SJSA1 (cell line): ENCODE data around the gene CFAP92. TPM values are rescaled to one million over a fixed set of nuclear protein-coding genes. Genes with fewer than 3 reads are reported as not detected.

Source experiments
- DNase-seq, 2 experiments: peaks; one replicate each; pipeline ENCODE4 v3.0.0-alpha.2; 2015 to 2020; ENCODE audit warnings: low spot score in 2 of 2, low read depth in 1 of 2
- H3K27ac ChIP-seq: fragments of 250-450 bp; sonication (Bioruptor Pico); 2 replicates; pipeline ENCODE4 v1.5.1; 2020; ENCODE audit warnings: mild to moderate bottlenecking, moderate library complexity
- H3K27me3 ChIP-seq: fragments of 250-450 bp; sonication (Bioruptor Pico); replicated peaks from 2 replicates; pipeline ENCODE4 v1.5.1; 2020; ENCODE audit warnings: mild to moderate bottlenecking, moderate library complexity
- H3K36me3 ChIP-seq: fragments of 250-450 bp; sonication (Bioruptor Pico); 2 replicates; pipeline ENCODE4 v1.5.1; 2020; ENCODE audit warnings: mild to moderate bottlenecking
- H3K4me1 ChIP-seq: fragments of 250-450 bp; sonication (Bioruptor Pico); replicated peaks from 2 replicates; pipeline ENCODE4 v1.6.1; 2021; ENCODE audit warnings: mild to moderate bottlenecking
- H3K4me3 ChIP-seq: fragments of 250-450 bp; sonication (Bioruptor Pico); 2 replicates; pipeline ENCODE4 v1.5.1; 2020; ENCODE audit warnings: mild to moderate bottlenecking
- H3K9me3 ChIP-seq: fragments of 250-450 bp; sonication (Bioruptor Pico); replicated peaks from 2 replicates; pipeline ENCODE4 v1.5.1; 2020; ENCODE audit warnings: mild to moderate bottlenecking
- total RNA-seq: library from RNA; depleted of rRNA; stranded (reverse); fragments of >200 nt; shearing (Covaris generic); gene quantifications from 2 replicates; pipeline ENCODE4 v1.2.3, GENCODE V29; 2014

CFAP92 gene
- total RNA-seq, 1 experiment from 2014 or later, result 0.71 TPM

DNA sequence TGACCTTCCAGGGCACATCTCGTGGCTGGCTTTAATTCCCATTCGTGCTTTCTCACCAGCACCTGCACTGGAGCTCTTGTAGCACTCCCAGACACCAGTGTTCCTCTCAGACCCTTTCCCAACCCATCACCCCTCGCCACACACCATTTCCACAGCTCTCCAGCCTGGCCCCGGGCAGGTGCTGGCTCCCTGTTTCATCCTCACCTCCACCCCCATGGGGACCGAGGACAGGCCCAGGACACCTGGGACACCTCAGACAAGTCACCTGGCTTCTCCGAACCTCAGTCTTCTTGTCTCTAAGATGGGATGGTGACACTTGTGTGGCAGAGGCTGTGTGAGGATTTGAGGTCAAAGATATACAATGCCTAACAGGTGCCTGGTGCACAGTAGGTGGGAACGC, 39.3 kb upstream of the CFAP92 start:
- no peak overlapping the region for H3K27ac ChIP-seq
- no peaks in the 10 kb centered on the region for H3K36me3 ChIP-seq
- H3K4me1 ChIP-seq, result 0 out of 2 replicates have a peak, but pooled peaks cover 3% of the 10 kb centered on the region
- H3K9me3 ChIP-seq, result no peaks in the 10 kb centered on the region
- no peaks in the 10 kb centered on the region for H3K27me3 ChIP-seq
- DNase-seq, result no peak
- H3K4me3 ChIP-seq, result no peak overlapping the region

DNA sequence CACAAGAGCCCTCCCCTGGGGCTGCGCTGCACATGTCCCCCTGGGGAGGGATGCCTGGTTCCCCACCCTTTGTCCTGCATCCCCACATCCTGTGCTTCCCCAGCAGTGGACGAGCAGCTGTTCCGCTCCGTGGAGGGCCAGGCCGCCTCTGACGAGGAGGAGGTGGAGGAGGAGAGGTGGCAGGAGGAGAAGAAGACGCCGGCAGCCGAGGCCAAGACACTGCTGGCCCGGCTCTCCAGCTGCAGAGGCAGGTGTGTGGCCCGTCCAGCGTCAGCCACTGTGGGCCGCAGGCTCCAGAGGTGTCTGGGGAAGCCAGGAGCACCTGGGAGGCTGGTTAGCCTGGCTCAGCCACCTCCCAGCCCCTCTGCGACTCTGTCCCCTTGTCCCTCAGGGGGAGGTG, 38.8 kb upstream of the CFAP92 start:
- no peak overlapping the region for H3K27ac ChIP-seq
- H3K36me3 ChIP-seq, result no peaks in the 10 kb centered on the region
- H3K4me1 ChIP-seq, result 0 out of 2 replicates have a peak, but pooled peaks cover 3% of the 10 kb centered on the region
- no peak overlapping the region for H3K4me3 ChIP-seq
- no peaks in the 10 kb centered on the region for H3K9me3 ChIP-seq
- H3K27me3 ChIP-seq, result no peaks in the 10 kb centered on the region
- DNase-seq, result peak in 1 of 2 experiments; percentile 35

DNA sequence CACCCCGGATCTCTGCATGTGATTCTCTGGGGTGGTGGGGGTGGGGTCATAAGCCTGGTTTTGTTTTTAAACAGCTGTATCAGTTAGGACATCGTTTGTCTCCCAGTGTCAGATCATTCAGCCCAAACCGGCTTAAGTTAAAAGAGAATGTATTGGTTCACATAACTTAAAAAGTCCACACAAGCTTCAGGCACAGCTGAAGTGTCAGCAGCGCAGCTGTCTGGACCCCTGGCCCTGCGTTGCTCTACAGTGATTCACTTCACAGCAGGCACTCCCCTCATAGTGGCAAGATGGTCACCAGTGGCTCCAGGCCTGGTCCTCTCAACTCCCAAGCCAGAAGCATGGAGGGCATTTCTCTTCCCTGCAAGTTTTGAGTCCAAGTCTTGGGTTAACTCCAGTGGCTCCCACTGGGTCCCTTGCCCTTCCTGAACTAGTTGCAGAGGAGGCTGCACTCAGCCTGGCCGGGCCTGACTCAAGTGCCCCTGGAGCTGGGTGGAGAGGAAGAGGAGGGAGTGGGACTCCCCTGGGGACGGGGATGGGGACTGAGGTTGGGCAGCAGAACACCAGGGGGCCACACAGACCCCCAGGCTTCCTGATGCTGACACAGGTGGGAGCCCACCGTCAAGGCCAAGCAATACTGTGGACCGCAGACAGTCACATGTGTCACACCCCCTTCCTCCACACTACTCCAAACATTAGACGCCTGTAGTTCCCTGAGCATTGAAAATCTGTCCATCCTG, 37.8 kb upstream of the CFAP92 start:
- DNase-seq, result no peak
- Histone ChIP-seq H3K36me3 (no peaks in the 10 kb centered on the region), H3K4me3 (no peak overlapping the region), H3K27me3 (no peaks in the 10 kb centered on the region), H3K9me3 (no peaks in the 10 kb centered on the region), H3K27ac (no peak overlapping the region), H3K4me1 (0 out of 2 replicates have a peak, but pooled peaks cover 3% of the 10 kb centered on the region)

DNA sequence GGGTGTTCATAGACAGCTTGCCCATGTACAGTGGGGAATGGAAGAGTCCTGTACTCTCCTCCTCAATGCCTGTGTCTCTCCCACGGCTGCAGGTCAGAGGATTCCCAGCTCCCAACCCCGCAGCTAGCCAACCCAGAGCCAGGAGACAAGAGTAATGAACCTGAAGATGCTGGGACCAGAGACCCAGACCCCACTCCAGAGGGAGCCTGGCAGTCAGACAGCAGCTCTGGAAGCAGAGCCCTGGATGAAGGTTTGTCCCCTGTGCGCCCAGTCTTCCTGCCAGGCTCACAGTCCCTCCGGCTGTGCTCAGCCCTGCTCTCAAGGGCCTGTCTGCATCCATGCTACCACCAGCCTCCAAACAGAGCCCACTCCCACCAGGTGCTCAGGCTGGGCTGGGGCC, 36.7 kb upstream of the CFAP92 start:
- Histone ChIP-seq H3K27ac (no peak overlapping the region), H3K36me3 (no peaks in the 10 kb centered on the region)

DNA sequence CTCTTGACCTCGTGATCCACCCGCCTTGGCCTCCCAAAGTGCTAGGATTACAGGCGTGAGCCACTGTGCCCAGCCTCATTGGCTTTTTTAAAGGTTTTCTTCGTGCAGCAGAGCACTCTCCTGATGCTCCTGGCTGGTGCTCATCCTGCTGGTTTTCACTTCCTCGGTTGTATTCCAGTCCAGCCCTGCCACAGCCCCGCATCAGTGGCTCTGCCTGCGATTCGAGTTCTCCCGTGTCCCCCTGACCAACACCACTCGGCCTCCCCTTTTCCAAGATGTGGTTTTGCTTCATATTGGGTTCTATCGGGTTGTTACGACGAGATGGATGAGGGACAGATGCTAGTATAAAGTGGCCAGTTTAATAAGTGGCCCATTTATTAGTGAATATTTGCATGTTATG, 35.0 kb upstream of the CFAP92 start:
- no peak for DNase-seq
- Histone ChIP-seq H3K27ac (no peak overlapping the region), H3K36me3 (no peaks in the 10 kb centered on the region), H3K9me3 (no peaks in the 10 kb centered on the region), H3K4me3 (no peak overlapping the region), H3K27me3 (no peaks in the 10 kb centered on the region), H3K4me1 (0 out of 2 replicates have a peak, but pooled peaks cover 5% of the 10 kb centered on the region)

More for the DNA sequence above, 36.7 kb upstream of the CFAP92 start:
- Histone ChIP-seq H3K9me3 (no peaks in the 10 kb centered on the region), H3K27me3 (no peaks in the 10 kb centered on the region), H3K4me1 (0 out of 2 replicates have a peak, but pooled peaks cover 3% of the 10 kb centered on the region), H3K4me3 (no peak overlapping the region)
- no peak for DNase-seq

DNA sequence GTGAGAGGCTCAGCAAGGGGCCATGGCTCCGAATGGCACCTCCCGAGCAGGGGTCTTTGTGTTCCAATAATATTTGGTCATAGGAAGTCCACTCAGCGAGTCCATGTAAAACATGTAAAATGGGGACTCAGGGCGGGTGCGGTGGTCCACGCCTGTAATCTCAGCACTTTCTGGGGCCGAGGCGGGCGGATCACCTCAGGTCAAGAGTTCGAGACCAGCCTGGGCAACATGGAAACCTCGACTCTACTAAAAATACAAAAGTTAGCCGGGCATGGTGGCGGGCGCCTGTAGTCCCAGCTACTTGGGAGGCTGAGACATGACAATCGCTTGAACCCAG, 33.6 kb upstream of the CFAP92 start:
- no peak for DNase-seq
- Histone ChIP-seq H3K4me1 (0 out of 2 replicates have a peak, but pooled peaks cover 7% of the 10 kb centered on the region), H3K36me3 (no peaks in the 10 kb centered on the region), H3K27me3 (no peaks in the 10 kb centered on the region), H3K9me3 (no peaks in the 10 kb centered on the region), H3K4me3 (no peak overlapping the region), H3K27ac (no peak overlapping the region)

DNA sequence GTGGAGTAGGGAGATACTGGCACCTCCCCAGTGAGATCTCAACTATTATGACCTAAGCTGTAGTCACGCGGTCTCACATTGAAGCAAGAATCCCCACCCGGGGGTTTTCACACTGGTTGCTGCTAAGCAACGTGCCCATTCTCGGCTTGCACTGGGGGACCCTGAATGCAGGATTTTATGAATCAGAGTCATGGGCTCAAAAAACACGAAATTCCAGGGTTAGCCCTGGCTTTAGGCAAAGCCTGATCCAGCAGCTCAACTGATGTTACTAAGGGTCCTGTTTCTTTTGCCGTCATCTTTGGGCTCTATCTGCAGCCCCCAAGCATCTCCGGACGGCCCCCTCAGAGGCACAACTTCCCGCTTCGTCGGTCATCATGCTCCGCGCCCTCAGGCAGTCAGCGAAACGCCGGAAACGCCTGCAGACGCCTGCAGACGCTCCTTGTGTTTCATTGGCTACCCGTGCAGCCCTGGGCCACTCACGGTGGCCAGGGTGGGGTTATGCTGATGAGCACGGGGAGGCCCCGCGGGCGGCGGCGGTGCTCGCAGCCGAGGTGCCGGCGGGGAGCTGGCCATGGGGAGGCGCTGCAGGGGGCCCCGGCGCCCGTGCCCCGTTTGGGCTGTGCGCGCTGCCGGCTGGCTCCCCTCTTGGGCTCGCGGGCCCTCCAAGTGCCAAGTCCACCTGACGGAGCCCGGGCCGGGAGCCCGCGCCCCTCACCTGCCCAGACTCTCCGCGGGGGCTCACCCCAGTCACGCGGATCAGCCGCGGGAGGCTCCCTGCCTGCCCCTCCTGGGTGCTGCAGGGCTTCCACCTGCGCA, 33.1 kb upstream of the CFAP92 start:
- Histone ChIP-seq H3K9me3 (no peaks in the 10 kb centered on the region), H3K36me3 (no peaks in the 10 kb centered on the region), H3K4me3 (no peak overlapping the region), H3K4me1 (peaks cover 9% of the 10 kb centered on the region), H3K27ac (no peak overlapping the region), H3K27me3 (no peaks in the 10 kb centered on the region)
- DNase-seq, result no peak

DNA sequence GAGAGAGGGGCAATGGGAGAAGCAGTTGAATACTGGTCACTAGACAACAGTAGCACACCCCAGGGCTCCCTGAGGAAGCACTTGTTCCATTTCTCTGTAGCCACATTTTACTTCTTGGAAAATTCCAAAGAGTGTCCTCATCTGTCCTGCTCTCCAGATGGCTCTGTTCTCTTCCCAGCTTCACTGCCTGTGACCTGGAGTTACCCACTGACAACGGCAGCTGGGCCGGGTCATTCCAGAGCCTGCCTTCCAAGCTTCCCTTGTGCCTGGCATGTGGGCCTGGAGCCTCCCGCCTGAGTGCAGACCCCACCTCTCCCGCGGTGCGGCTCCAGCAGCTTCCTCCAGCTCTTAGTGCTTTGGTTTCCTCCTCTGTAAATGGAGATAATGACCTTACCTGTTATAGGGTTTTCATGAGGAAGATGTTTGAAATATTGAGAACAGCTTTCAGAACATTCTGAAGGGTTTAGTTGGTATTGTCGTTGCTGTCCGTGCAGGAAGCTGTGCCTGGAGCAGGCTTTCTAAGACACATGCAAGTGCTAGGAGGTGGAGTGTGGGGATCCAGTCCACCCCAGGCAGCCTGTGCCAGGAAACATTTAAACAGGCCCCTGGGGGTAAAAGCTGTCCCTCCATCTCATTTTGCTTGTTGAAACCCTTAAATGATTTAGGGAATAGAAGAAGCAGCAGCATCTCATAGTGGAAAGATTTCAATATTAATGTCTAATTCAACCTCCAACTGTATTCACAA, 32.0 kb upstream of the CFAP92 start:
- Histone ChIP-seq H3K9me3 (no peaks in the 10 kb centered on the region), H3K4me1 (peaks cover 18% of the 10 kb centered on the region), H3K27me3 (no peaks in the 10 kb centered on the region), H3K4me3 (no peak overlapping the region), H3K27ac (no peak overlapping the region), H3K36me3 (no peaks in the 10 kb centered on the region)
- no peak for DNase-seq

DNA sequence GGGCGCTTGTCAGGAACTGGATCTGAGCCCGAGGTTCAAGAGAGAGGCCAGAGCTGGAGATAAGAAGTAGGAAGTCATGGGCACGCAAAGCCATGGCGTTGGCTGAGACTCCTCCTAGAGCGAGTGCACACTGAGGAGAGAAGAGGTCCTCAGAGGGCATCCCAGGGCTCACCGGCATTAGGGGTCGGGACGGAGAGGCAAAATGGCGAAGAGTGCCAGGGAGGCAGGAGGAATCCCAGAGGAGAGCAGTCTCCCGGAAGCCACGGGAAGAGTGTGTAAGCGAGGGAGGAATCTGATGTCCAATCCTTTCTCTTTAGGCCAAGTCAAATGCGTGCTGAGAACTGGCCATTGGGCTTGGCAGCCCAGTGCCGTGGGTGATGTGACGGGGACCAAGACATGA, 31.2 kb upstream of the CFAP92 start:
- Histone ChIP-seq H3K27me3 (no peaks in the 10 kb centered on the region), H3K4me1 (peaks cover 23% of the 10 kb centered on the region), H3K9me3 (no peaks in the 10 kb centered on the region), H3K27ac (no peak overlapping the region), H3K36me3 (no peaks in the 10 kb centered on the region), H3K4me3 (no peak overlapping the region)
- no peak for DNase-seq

DNA sequence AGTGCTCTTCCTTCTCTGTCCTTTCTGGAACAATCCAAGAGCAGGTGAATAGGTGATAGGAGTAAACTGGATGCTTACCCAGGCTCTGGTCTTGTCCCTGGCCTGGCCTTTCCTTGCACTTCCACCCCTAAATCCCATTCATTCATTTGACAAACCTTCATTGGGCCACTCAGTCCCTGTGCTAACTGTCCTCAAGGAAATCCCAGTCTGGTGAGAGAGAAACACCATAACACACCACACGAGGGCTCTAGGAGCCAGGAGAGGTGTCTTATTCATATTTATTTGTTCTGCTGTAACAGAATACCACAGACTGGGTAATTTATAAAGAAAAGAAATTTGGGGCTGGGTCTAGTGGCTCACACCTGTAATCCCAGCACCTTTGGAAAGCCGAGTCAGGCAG, 30.0 kb upstream of the CFAP92 start:
- H3K36me3 ChIP-seq, result no peaks in the 10 kb centered on the region
- peaks cover 35% of the 10 kb centered on the region for H3K4me1 ChIP-seq
- no peak overlapping the region for H3K4me3 ChIP-seq
- peak in 1 of 2 experiments; percentile 33 for DNase-seq
- no peaks in the 10 kb centered on the region for H3K27me3 ChIP-seq
- H3K27ac ChIP-seq, result no peak overlapping the region
- no peaks in the 10 kb centered on the region for H3K9me3 ChIP-seq

DNA sequence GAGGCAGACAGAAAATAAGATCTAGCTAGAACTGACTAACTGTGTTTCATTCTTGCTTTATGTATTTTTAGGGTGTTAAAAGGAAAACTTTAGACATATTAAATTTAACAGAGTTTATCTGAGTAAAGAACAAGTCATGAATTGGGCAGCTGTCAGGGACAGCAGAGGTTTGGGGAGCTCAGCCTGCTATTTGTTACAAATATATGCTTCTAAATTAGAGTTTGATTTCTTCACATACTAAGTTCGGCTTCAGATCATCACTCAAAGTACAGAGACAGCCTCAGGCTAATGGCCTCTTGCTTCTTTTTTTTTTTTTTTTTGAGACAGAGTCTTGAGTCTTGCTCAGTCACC, 29.1 kb upstream of the CFAP92 start:
- peaks cover 44% of the 10 kb centered on the region for H3K4me1 ChIP-seq
- no peaks in the 10 kb centered on the region for H3K36me3 ChIP-seq
- H3K27ac ChIP-seq, result no peak overlapping the region
- H3K9me3 ChIP-seq, result no peaks in the 10 kb centered on the region
- no peaks in the 10 kb centered on the region for H3K27me3 ChIP-seq
- DNase-seq, result no peak
- H3K4me3 ChIP-seq, result no peak overlapping the region

DNA sequence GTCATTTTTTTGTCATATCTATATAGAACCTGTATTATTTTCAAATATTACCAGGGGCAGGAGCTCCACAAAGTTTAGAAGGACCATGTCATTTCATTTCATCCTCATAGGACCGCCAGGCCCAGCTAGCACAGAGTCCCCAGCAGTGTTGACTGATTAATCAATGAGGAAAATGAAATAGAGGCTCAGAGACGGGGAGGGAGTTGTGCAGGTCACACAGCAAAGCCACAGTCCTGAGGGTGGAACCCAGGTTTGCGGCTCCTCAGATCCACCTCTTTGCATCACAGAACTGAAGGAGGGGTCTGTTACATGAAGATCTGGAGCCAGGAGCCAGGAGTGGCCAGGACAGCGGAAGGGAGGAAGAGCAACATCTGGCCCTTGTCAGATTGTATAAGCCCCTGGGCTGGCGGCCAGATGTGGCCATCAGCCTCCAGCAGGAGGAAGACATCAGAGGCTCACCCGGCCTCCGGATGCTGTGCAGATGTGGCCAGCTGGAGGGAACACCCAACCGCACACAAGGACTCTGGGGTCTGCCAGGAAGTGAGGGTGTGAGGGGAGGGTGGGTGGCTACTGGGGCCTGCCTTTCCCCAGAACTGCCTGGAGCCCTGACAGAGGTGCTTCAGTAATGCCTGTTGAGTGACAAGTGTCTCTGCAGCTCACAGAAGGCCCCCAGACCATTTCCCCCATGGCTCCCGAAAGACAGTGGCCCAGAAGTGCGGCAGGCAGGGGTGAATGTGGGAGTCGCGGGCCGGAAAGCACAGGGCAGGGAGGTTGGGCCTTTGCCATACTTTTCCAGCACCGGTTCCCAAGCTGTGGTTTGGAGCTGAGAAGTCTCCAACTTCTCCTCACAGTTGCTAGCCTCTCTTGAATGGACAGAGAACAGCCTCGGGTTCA, 28.5 kb upstream of the CFAP92 start:
- H3K4me1 ChIP-seq, result peaks cover 51% of the 10 kb centered on the region
- H3K27ac ChIP-seq, result no peak overlapping the region
- no peaks in the 10 kb centered on the region for H3K36me3 ChIP-seq
- no peaks in the 10 kb centered on the region for H3K27me3 ChIP-seq
- DNase-seq, result no peak
- H3K9me3 ChIP-seq, result no peaks in the 10 kb centered on the region
- no peak overlapping the region for H3K4me3 ChIP-seq

DNA sequence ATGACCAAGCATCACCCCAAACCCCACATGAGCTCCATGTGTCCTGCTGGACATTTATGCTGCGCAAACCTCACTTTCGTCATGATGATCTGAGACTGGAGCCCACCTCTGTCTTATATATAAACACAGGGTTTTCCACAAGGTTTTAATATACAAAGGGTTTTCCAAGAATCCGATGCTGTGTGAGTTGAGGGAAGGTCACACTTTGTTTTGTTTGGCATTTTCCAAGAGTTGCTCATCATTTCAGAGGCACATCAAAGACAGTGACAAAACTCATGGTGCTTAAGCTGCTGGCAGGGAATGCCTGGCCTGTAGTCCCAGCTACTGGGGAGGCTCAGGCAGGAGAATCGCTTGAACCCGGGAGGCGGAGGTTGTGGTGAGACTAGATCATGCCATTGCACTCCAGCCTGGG, 27.3 kb upstream of the CFAP92 start:
- no peaks in the 10 kb centered on the region for H3K36me3 ChIP-seq
- H3K4me1 ChIP-seq, result peaks cover 63% of the 10 kb centered on the region
- H3K27me3 ChIP-seq, result no peaks in the 10 kb centered on the region
- no peak overlapping the region for H3K4me3 ChIP-seq
- H3K9me3 ChIP-seq, result no peaks in the 10 kb centered on the region
- DNase-seq, result peak; percentile 75 to 92
- peak overlapping the region; percentile 90 for H3K27ac ChIP-seq
